ENCODE results near the gene ZFHX3. TPM values are rescaled to one million over a fixed set of nuclear protein-coding genes. Genes with fewer than 3 reads are reported as not detected.

ZFHX3 gene
- total and polyA plus RNA-seq, 9 of the 15 experiments (the other 6 are each of a cell fraction or from before 2014, with no cell fraction given), result 0.01 to 0.23 (median 0.06) TPM; not detected in 4

- Histone ChIP-seq H3K4me1 (replicated peaks in 1 of 2; ENCODE audit: control insufficient read depth in 2 of 2, insufficient read depth in 2 of 2, low read length in 2 of 2) (no peaks in the 10 kb centered on the region), H2AFZ (ENCODE audit: low read depth, low read length) (no peak overlapping the region), H3K79me2 (ENCODE audit: control insufficient read depth, insufficient read depth, low read length) (no peaks in the 10 kb centered on the region), H3K4me2 (ENCODE audit: insufficient read depth, low read length) (no peak overlapping the region), H3K36me3 (ENCODE audit: control insufficient read depth, insufficient read depth, low read length) (no peaks in the 10 kb centered on the region), H3K27me3 (ENCODE audit: control insufficient read depth in 2 of 2, insufficient read depth in 2 of 2, low read length in 2 of 2) (peaks cover 13 to 22% of the 10 kb centered on the region in 2 experiments), H3K27ac (ENCODE audit: extremely low read depth, low read depth, low read length) (no peak overlapping the region), H4K20me1 (replicated peaks; ENCODE audit: control insufficient read depth, insufficient read depth, low read length) (no peaks in the 10 kb centered on the region), H3K9me3 (replicated peaks; ENCODE audit: control insufficient read depth, insufficient read depth, low read depth, low read length) (no peaks in the 10 kb centered on the region), H3K4me3 (no peak overlapping the region), H3K9me1 (ENCODE audit: control insufficient read depth, insufficient read depth, low read length) (no peaks in the 10 kb centered on the region), H3K9ac (ENCODE audit: insufficient read depth in 1 of 2, low read depth in 2 of 2, low read length in 2 of 2) (no peak overlapping the region)
- BruUV-seq (replicated peaks), result no TSS peak
- FAIRE-seq (no peak), ATAC-seq (no peak), DNase-seq (ENCODE audit: extremely low read depth in 1 of 4, low spot score in 3 of 4) (no peak)
- CTCF ChIA-PET (ENCODE audit: low intra/inter-chr PET ratio), result no interaction called here
- intact Hi-C loops (cut with micrococcal nuclease) (loop anchor here (2.0 kb wide), 1 partner anchor 363 kb away; no protein-coding TSS in a partner anchor), in situ Hi-C loops (cut with MboI) (no loop called here)
- POLR2A ChIA-PET, result interaction anchor here (0.6 to 1.2 kb wide), 4 partner anchors 7 to 300 kb away, joined by 3 to 4 read pairs (median 3); no protein-coding TSS in a partner anchor
- TF ChIP-seq CHAMP1 (IDR thresholded peaks at IDR 0.05), result no peak
- no peak for TF ChIP-seq ZNF280A (IDR thresholded peaks at IDR 0.05; ENCODE audit: low read depth, partially characterized antibody)
- no peak for TF ChIP-seq RUNX1 (IDR thresholded peaks at IDR 0.05; ENCODE audit: low read depth)
- TF ChIP-seq, protein P1, sequence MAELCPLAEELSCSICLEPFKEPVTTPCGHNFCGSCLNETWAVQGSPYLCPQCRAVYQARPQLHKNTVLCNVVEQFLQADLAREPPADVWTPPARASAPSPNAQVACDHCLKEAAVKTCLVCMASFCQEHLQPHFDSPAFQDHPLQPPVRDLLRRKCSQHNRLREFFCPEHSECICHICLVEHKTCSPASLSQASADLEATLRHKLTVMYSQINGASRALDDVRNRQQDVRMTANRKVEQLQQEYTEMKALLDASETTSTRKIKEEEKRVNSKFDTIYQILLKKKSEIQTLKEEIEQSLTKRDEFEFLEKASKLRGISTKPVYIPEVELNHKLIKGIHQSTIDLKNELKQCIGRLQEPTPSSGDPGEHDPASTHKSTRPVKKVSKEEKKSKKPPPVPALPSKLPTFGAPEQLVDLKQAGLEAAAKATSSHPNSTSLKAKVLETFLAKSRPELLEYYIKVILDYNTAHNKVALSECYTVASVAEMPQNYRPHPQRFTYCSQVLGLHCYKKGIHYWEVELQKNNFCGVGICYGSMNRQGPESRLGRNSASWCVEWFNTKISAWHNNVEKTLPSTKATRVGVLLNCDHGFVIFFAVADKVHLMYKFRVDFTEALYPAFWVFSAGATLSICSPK (IDR thresholded peaks at IDR 0.05; ENCODE audit: borderline replicate concordance), result no peak
- no peak for TF ChIP-seq ZNF212 (CRISPR knock-in tag; IDR thresholded peaks at IDR 0.05)
- TF ChIP-seq ELF1 (tag; IDR thresholded peaks at IDR 0.05), result no peak
- TF ChIP-seq STAT5A (IDR thresholded peaks at IDR 0.05; ENCODE audit: borderline replicate concordance, low read length), result no peak
- TF ChIP-seq NBN (IDR thresholded peaks at IDR 0.05; ENCODE audit: low read depth), result no peak
- no peak for TF ChIP-seq ERF (CRISPR knock-in tag; IDR thresholded peaks at IDR 0.05)
- no peak for TF ChIP-seq RBM25 (IDR thresholded peaks at IDR 0.05; ENCODE audit: low read depth, low read length, severe bottlenecking)
- TF ChIP-seq NFXL1 (CRISPR knock-in tag; IDR thresholded peaks at IDR 0.05), result no peak
- TF ChIP-seq MXI1 (IDR thresholded peaks at IDR 0.05; ENCODE audit: low read depth, low read length), result no peak
- TF ChIP-seq ZNF124 (CRISPR knock-in tag; IDR thresholded peaks at IDR 0.05), result no peak
- no peak for TF ChIP-seq ZNF431 (CRISPR knock-in tag; IDR thresholded peaks at IDR 0.05)
- 4% methylated on average over 3 of the region's 3 CpGs for WGBS (ENCODE audit: insufficient coverage, low coverage, missing lambda C conversion rate)
Measured at GRCh38 chr16:72833482-72833881, 214.4 kb downstream of the ZFHX3 start.

Measured in K562 (cell line).